ENCODE data around the gene PAF1. TPM values are rescaled to one million over a fixed set of nuclear protein-coding genes. Genes with fewer than 3 reads are reported as not detected.

Gene PAF1
- total RNA-seq, 1 experiment from 2014 or later = 38.0 TPM

DNA sequence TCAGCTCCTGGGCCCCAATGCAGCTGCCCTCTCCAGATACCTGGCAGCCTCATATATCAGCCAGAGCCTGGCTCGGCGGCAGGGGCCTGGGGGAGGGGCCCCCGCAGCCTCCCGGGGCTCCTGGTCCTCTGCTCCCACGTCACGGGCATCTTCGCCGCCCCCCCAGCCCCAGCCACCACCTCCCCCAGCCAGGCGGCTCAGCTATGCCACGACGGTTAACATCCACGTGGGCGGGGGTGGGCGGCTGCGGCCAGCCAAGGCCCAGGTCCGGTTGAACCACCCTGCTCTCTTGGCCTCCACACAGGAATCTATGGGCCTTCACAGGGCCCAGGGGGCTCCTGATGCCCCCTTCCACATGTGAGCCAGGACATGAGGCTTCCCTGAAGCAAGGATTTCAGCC is 34.0 kb upstream of the PAF1 start:
- H3K27me3 Mint-ChIP-seq (ENCODE audit: low read depth) = no peaks in the 10 kb centered on the region
- Histone ChIP-seq H3K79me2 (ENCODE audit: insufficient read depth, low read length) (no peaks in the 10 kb centered on the region), H3K23ac (ENCODE audit: insufficient read length, low read depth, low read length) (no peak overlapping the region), H4K91ac (ENCODE audit: insufficient read length, low read depth, low read length) (no peak overlapping the region), H3K9me3 (ENCODE audit: control insufficient read depth, low read depth, low read length) (no peaks in the 10 kb centered on the region), H2AK5ac (ENCODE audit: insufficient read length, low read length) (no peak overlapping the region), H4K20me1 (ENCODE audit: control insufficient read depth, insufficient read depth, insufficient read length) (no peaks in the 10 kb centered on the region), H3K4me1 (ENCODE audit: insufficient read depth, low read length) (peaks cover 7% of the 10 kb centered on the region; the same call in 1 of the 2 replicates), H3K4ac (ENCODE audit: low read depth, low read length) (no peak overlapping the region), H3K14ac (ENCODE audit: insufficient read depth, low read length) (no peak overlapping the region), H2AFZ (ENCODE audit: low read length) (no peak overlapping the region), H3K4me2 (ENCODE audit: insufficient read depth, insufficient read length, low read length) (no peak overlapping the region), H2BK15ac (ENCODE audit: low read depth, low read length) (no peak overlapping the region), H3K9ac (ENCODE audit: extremely low read depth, insufficient read length, low read length) (no peak overlapping the region), H3K56ac (ENCODE audit: insufficient read length, low read depth, low read length) (no peak overlapping the region), H3T11ph (ENCODE audit: low read length) (no peak overlapping the region), H2BK12ac (ENCODE audit: insufficient read length, low read depth, low read length) (no peak overlapping the region), H3K23me2 (ENCODE audit: insufficient read length, low read depth, low read length, poor library complexity, severe bottlenecking) (no peaks in the 10 kb centered on the region), H2BK5ac (ENCODE audit: insufficient read length, low read length) (no peak overlapping the region), H4K5ac (ENCODE audit: insufficient read length, low read depth, low read length) (no peak overlapping the region), H3K27ac (ENCODE audit: insufficient read length, low read depth, low read length) (no peak overlapping the region), H3K18ac (ENCODE audit: insufficient read length, low read depth, low read length) (no peak overlapping the region), H2BK20ac (ENCODE audit: low read depth, low read length, poor library complexity, severe bottlenecking) (no peak overlapping the region), H2BK120ac (ENCODE audit: low read depth, low read length, poor library complexity, severe bottlenecking) (no peak overlapping the region), H3K79me1 (ENCODE audit: insufficient read depth, low read depth, low read length, poor library complexity, severe bottlenecking) (no peaks in the 10 kb centered on the region), H3K27me3 (ENCODE audit: insufficient read depth, low read length) (no peaks in the 10 kb centered on the region), H4K8ac (replicated peaks; ENCODE audit: insufficient read length, low read depth, low read length) (no peak overlapping the region)
- peaks cover 26 to 31% of the 10 kb centered on the region in 2 experiments for H3K4me1 Mint-ChIP-seq
- no CpG with 5 or more reads among the region's 16 CpGs for WGBS (ENCODE audit: extremely low coverage, insufficient read length, low lambda C conversion rate)
- TF ChIP-seq, protein P1, sequence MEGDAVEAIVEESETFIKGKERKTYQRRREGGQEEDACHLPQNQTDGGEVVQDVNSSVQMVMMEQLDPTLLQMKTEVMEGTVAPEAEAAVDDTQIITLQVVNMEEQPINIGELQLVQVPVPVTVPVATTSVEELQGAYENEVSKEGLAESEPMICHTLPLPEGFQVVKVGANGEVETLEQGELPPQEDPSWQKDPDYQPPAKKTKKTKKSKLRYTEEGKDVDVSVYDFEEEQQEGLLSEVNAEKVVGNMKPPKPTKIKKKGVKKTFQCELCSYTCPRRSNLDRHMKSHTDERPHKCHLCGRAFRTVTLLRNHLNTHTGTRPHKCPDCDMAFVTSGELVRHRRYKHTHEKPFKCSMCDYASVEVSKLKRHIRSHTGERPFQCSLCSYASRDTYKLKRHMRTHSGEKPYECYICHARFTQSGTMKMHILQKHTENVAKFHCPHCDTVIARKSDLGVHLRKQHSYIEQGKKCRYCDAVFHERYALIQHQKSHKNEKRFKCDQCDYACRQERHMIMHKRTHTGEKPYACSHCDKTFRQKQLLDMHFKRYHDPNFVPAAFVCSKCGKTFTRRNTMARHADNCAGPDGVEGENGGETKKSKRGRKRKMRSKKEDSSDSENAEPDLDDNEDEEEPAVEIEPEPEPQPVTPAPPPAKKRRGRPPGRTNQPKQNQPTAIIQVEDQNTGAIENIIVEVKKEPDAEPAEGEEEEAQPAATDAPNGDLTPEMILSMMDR (conservative IDR thresholded peaks at IDR 0.05) = no peak
- no peak overlapping the region for H3K4me3 Mint-ChIP-seq
- no peaks in the 10 kb centered on the region for H3K9me3 Mint-ChIP-seq
- no peak for DNase-seq
- peaks cover 23 to 60% (median 51%) of the 10 kb centered on the region in 3 experiments for H3K36me3 Mint-ChIP-seq (ENCODE audit: insufficient read depth in 1 of 3, low read depth in 3 of 3)
- no peak overlapping the region; a peak in 1 of 7 replicates for H3K27ac Mint-ChIP-seq
